Activated naive CD4-positive, alpha-beta T cell treated with anti-CD3 and anti-CD28 coated beads, Interleukin-2, amount 50 U/mL, for 72 hours (primary cell): ENCODE results near the gene FAHD1. TPM values are rescaled to one million over a fixed set of nuclear protein-coding genes. Genes with fewer than 3 reads are reported as not detected.

ENCODE experiments used
- ATAC-seq, 2 donors: fragments of 150-1000 bp; cut with Tn5 transposase; 2 replicates each; pipeline ENCODE4 v1.10.0; 2021; ENCODE audit warnings: mild to moderate bottlenecking in 2 of 2, moderate library complexity in 2 of 2
- DNase-seq, 2 donors: peaks; one replicate each; pipeline ENCODE4 v3.0.0; 2021 to 2022; ENCODE audit warnings: low spot score in 2 of 2
- H3K27ac Mint-ChIP-seq, 2 donors: one replicate each; pipeline ENCODE4 v1.8.0; 2022; ENCODE audit warnings: mild to moderate bottlenecking in 2 of 2, mixed read lengths in 2 of 2
- H3K36me3 Mint-ChIP-seq, 2 donors: one replicate each; pipeline ENCODE4 v1.8.0; 2022; ENCODE audit warnings: mixed read lengths in 2 of 2
- H3K9me3 Mint-ChIP-seq, 2 donors: one replicate each; pipeline ENCODE4 v1.8.0; 2022; ENCODE audit warnings: mixed read lengths in 2 of 2
- total RNA-seq, 2 donors: library from RNA; stranded (reverse); gene quantifications; one replicate each; pipeline ENCODE4 v1.2.3, GENCODE V29; 2022

FAHD1 gene
- 10 to 100 TPM; 11.9 to 13.0 TPM for total RNA-seq

GRCh38 chr16:1826691-1827573, at the start of gene FAHD1, which contains the start of gene HAGH:
Gene FAHD1, plus strand, starts transcription at chr16:1827206. Its CDS starts 33 bp downstream, at chr16:1827239.
Gene HAGH, minus strand, starts transcription at chr16:1826825. Its CDS starts 38 bp downstream, at chr16:1826787.
- peak within 1 kb of the TSS; percentile 95 to 97 for H3K27ac Mint-ChIP-seq
- peak; percentile 88 to 90 for ATAC-seq
- H3K36me3 Mint-ChIP-seq = peaks cover 7% of the 10 kb centered on the region in 2 donors
- H3K9me3 Mint-ChIP-seq = no peaks in the 10 kb centered on the region
- peak; percentile 90 to 96 for DNase-seq

GRCh38 chr16:1777375-1778199, 49.4 kb upstream of the FAHD1 start:
- ATAC-seq = no peak

GRCh38 chr16:1778200-1779179, 48.5 kb upstream of the FAHD1 start:
- Mint-ChIP-seq H3K9me3 (no peaks in the 10 kb centered on the region), H3K27ac (peak overlapping the region; percentile 49 to 73), H3K36me3 (peaks cover 5% of the 10 kb centered on the region in 2 donors)
- DNase-seq (no peak), ATAC-seq (no peak)

More at GRCh38 chr16:1777375-1778199, 49.4 kb upstream of the FAHD1 start:
- DNase-seq = no peak
- Mint-ChIP-seq H3K27ac (no peak overlapping the region), H3K9me3 (no peaks in the 10 kb centered on the region), H3K36me3 (peaks cover 0 to under 1% of the 10 kb centered on the region in 2 donors)

GRCh38 chr16:1779234-1779701, 47.7 kb upstream of the FAHD1 start:
- Mint-ChIP-seq H3K27ac (peak overlapping the region; percentile 49 to 73), H3K36me3 (peaks cover 6% of the 10 kb centered on the region in 2 donors), H3K9me3 (no peaks in the 10 kb centered on the region)
- no peak for ATAC-seq
- DNase-seq = no peak

GRCh38 chr16:1779741-1780676, 47.0 kb upstream of the FAHD1 start:
- Mint-ChIP-seq H3K27ac (no peak overlapping the region), H3K9me3 (no peaks in the 10 kb centered on the region), H3K36me3 (peaks cover 6% of the 10 kb centered on the region in 2 donors)
- DNase-seq (no peak), ATAC-seq (no peak)

GRCh38 chr16:1780677-1781072, 46.3 kb upstream of the FAHD1 start:
- H3K27ac Mint-ChIP-seq = peak overlapping the region in 1 of 2 donors; percentile 82
- ATAC-seq = no peak

GRCh38 chr16:1781254-1781653, 45.8 kb upstream of the FAHD1 start:
- ATAC-seq (no peak), DNase-seq (no peak)
- Mint-ChIP-seq H3K9me3 (no peaks in the 10 kb centered on the region), H3K27ac (peak overlapping the region; percentile 82 to 91), H3K36me3 (peaks cover 6% of the 10 kb centered on the region in 2 donors)

More at GRCh38 chr16:1780677-1781072, 46.3 kb upstream of the FAHD1 start:
- peaks cover 6% of the 10 kb centered on the region in 2 donors for H3K36me3 Mint-ChIP-seq
- no peak for DNase-seq
- no peaks in the 10 kb centered on the region for H3K9me3 Mint-ChIP-seq

GRCh38 chr16:1781758-1782407, 45.1 kb upstream of the FAHD1 start:
- Mint-ChIP-seq H3K27ac (peak overlapping the region; percentile 82 to 91), H3K36me3 (peaks cover 6% of the 10 kb centered on the region in 2 donors), H3K9me3 (no peaks in the 10 kb centered on the region)
- peak in 1 of 2 donors; percentile 42 for DNase-seq
- ATAC-seq = no peak

- Mint-ChIP-seq H3K27ac (peak within 1 kb of the TSS; percentile 82 to 94), H3K36me3 (peaks cover 6% of the 10 kb centered on the region in 2 donors), H3K9me3 (no peaks in the 10 kb centered on the region)
- peak; percentile 94 to 100 for DNase-seq
- ATAC-seq = peak; percentile 91 to 93
Observed at GRCh38 chr16:1782408-1783264, 44.4 kb upstream of the FAHD1 start, which contains the start of the genes NUBP2 and SPSB3. Gene NUBP2, plus strand, starts transcription at chr16:1782960. Its CDS starts 61 bp downstream, at chr16:1783021. Gene SPSB3, minus strand, starts transcription at chr16:1782571. Its CDS starts 1,088 bp downstream, at chr16:1781483.

- no peak overlapping the region for H3K27ac Mint-ChIP-seq
- no peaks in the 10 kb centered on the region for H3K9me3 Mint-ChIP-seq
- ATAC-seq (no peak), DNase-seq (no peak)
- peaks cover 6% of the 10 kb centered on the region in 2 donors for H3K36me3 Mint-ChIP-seq
Observed at GRCh38 chr16:1784977-1785845, 41.8 kb upstream of the FAHD1 start.

- no peak overlapping the region for H3K27ac Mint-ChIP-seq
- H3K36me3 Mint-ChIP-seq = peaks cover 6% of the 10 kb centered on the region in 2 donors
- DNase-seq (no peak), ATAC-seq (no peak)
- H3K9me3 Mint-ChIP-seq = no peaks in the 10 kb centered on the region
Observed at GRCh38 chr16:1785846-1786170, 41.2 kb upstream of the FAHD1 start.

- no peak for ATAC-seq
- no peaks in the 10 kb centered on the region for H3K9me3 Mint-ChIP-seq
Observed at GRCh38 chr16:1786242-1787055, 40.6 kb upstream of the FAHD1 start.

More at GRCh38 chr16:1786242-1787055, 40.6 kb upstream of the FAHD1 start:
- peak in 1 of 2 donors; percentile 3 for DNase-seq
- peaks cover 6% of the 10 kb centered on the region in 2 donors for H3K36me3 Mint-ChIP-seq
- H3K27ac Mint-ChIP-seq = no peak overlapping the region
